RWPE2 (cell line): ENCODE data around the gene MBOAT2.
A peak's percentile ranks its signal among the peaks of the same experiment; 100 is the strongest.

Experiments used
- ATAC-seq: fragments of 200-7000 bp; cut with Tn5 transposase; 3 replicates; pipeline ENCODE4 v1.9.1; 2021; ENCODE audit warnings: low read depth
- DNase-seq: peaks from one replicate; pipeline ENCODE4 v3.0.0-alpha.2; 2020; ENCODE audit warnings: low spot score
- H3K27ac ChIP-seq: fragments of 450-650 bp; 2 replicates; pipeline ENCODE4 v1.5.1; 2017; ENCODE audit warnings: mild to moderate bottlenecking; ENCODE audit not compliant: poor library complexity, severe bottlenecking
- H3K27me3 ChIP-seq: fragments of 250-450 bp; sonication (Bioruptor Pico); 2 replicates; pipeline ENCODE4 v1.5.1; 2021; ENCODE audit warnings: mild to moderate bottlenecking, moderate library complexity; ENCODE audit not compliant: insufficient read depth, poor library complexity, severe bottlenecking
- H3K36me3 ChIP-seq: fragments of 250-450 bp; sonication (Bioruptor Pico); 2 replicates; pipeline ENCODE4 v1.5.1; 2020; ENCODE audit warnings: low read depth, mild to moderate bottlenecking, moderate library complexity
- H3K4me1 ChIP-seq: fragments of 250-450 bp; sonication (Bioruptor Pico); 2 replicates; pipeline ENCODE4 v1.5.1; 2021; ENCODE audit warnings: mild to moderate bottlenecking, moderate library complexity; ENCODE audit not compliant: insufficient read depth, poor library complexity, severe bottlenecking
- H3K4me3 ChIP-seq: fragments of 250-450 bp; sonication (Bioruptor Pico); 2 replicates; pipeline ENCODE4 v1.5.1; 2021; ENCODE audit warnings: mild to moderate bottlenecking, moderate library complexity; ENCODE audit not compliant: severe bottlenecking
- H3K9me3 ChIP-seq: fragments of 250-450 bp; sonication (Bioruptor Pico); 2 replicates; pipeline ENCODE4 v1.5.1; 2021; ENCODE audit warnings: mild to moderate bottlenecking, moderate library complexity; ENCODE audit not compliant: severe bottlenecking
- TF ChIP-seq, protein P1 (sequence below): fragments of 450-650 bp; IDR thresholded peaks from one replicate; pipeline ENCODE4 v1.5.1; 2017; ENCODE audit warnings: mild to moderate bottlenecking, moderate library complexity; ENCODE audit not compliant: poor library complexity, severe bottlenecking

The MBOAT2 gene

DNA sequence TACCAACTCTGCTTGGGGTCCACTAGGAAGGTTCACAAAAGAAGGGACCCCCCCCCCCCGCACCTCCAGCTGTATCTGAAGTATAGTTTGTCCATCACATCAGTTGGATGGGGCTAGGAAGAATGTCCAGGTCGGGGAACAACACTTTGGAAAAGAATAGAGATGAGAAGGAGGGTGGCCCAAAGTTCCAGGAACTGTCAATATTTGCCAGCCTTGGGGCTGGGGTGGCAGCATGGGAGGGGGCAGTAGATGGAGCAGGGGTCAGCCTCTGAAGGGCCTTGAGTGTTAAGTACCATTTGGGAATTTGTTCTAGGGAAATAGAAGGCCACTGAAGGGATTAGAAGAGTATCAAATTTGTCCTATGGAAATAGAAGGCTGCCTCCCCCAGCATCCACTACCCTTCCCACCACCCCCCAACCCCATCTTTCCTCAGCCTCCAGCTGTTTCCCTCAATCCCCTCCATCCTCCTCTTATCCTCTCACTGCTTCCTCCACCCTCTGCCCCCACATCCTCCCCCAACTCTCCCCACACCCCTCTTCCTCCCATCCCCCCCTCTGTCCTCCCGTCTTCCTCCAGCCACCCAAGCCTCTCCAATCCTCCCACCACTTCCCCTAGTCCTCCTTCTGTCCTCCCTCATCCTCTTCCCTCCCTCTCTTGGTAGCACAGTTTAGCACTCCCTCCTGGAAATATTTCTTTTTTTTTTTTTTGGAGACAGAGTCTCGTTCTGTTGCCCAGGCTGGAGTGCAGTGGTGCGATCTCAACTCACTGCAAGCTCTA, 164.1 kb downstream of the MBOAT2 start:
- Histone ChIP-seq H3K27ac (no peak overlapping the region), H3K27me3 (no peaks in the 10 kb centered on the region), H3K9me3 (no peaks in the 10 kb centered on the region), H3K36me3 (no peaks in the 10 kb centered on the region), H3K4me3 (no peak overlapping the region), H3K4me1 (no peaks in the 10 kb centered on the region)
- no peak for DNase-seq
- TF ChIP-seq, protein P1, sequence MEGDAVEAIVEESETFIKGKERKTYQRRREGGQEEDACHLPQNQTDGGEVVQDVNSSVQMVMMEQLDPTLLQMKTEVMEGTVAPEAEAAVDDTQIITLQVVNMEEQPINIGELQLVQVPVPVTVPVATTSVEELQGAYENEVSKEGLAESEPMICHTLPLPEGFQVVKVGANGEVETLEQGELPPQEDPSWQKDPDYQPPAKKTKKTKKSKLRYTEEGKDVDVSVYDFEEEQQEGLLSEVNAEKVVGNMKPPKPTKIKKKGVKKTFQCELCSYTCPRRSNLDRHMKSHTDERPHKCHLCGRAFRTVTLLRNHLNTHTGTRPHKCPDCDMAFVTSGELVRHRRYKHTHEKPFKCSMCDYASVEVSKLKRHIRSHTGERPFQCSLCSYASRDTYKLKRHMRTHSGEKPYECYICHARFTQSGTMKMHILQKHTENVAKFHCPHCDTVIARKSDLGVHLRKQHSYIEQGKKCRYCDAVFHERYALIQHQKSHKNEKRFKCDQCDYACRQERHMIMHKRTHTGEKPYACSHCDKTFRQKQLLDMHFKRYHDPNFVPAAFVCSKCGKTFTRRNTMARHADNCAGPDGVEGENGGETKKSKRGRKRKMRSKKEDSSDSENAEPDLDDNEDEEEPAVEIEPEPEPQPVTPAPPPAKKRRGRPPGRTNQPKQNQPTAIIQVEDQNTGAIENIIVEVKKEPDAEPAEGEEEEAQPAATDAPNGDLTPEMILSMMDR: no peak
- no peak for ATAC-seq

DNA sequence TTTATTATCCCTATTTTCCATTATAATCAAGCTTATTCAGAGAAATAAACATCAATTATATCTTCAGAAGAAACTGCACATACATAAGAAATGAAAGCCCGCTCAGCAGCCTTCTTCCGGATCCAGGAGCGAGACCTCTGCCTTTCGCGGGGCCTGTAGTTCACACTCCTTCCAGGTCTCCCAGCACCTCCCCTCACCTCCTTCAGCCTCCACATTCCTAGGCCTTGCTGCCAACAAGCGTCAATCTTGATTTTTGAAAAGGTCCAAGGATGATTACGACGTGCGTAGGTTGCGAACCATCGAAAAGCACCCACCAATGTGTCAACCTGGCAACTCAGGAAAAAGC, 165.7 kb downstream of the MBOAT2 start:
- no peaks in the 10 kb centered on the region for H3K9me3 ChIP-seq
- DNase-seq (no peak), ATAC-seq (peak; percentile 19; the same call in 2 of the 3 replicates)
- TF ChIP-seq, protein P1: no peak
- no peaks in the 10 kb centered on the region for H3K27me3 ChIP-seq
- H3K27ac ChIP-seq: no peak overlapping the region
- peak overlapping the region; percentile 94 for H3K4me3 ChIP-seq
- no peaks in the 10 kb centered on the region for H3K36me3 ChIP-seq
- H3K4me1 ChIP-seq: no peaks in the 10 kb centered on the region

DNA sequence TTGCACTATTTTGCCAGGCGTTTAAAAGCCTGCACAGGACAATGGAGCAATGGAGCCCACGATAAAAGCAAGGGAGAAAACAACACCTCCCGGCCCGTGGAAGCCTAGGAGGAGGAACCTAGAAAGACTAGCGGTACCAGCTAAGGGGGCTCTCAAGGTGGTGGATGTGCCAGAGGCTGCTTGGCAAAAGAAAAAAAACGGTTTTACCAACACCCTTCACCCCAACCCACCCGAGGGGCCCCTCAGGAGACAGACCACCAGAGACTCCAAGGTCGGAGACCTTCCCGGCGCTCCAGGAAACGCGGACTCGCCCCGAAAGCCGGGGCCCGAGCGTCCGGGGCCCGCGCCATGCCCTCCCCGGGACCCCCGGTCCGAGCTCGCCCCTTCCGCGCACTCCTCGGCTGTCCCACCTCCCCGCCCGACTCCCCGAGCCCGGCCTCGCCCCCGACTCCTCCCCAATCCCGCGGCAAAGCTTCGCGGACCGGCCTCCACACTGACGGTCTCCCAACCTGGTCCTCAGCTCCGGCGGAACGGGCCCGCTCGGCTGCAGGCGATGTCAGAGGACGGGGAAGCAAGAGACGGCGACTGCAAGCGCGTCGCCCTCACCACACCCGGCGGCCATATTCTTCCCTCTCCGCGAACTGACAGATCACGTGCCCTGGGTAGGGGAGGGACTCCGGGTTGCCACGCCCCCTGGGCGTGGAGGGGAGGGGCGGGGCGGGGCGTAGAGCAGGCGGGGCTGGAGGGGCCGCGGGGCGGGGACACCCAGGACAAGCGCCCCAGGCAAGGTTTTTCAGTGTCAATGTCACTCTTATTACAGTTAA, 166.3 kb downstream of the MBOAT2 start, which contains the start of gene KIDINS220:
Gene KIDINS220 (minus strand): TSS at position 643 of the 824 bp plus-strand sequence. CDS start 10,520 bp downstream, outside the sequence.
- TF ChIP-seq, protein P1: no peak
- DNase-seq: peak; percentile 71
- no peaks in the 10 kb centered on the region for H3K9me3 ChIP-seq
- ATAC-seq: peak; percentile 83
- peak within 1 kb of the TSS; percentile 94 for H3K4me3 ChIP-seq
- no peak within 1 kb of the TSS for H3K27ac ChIP-seq
- H3K4me1 ChIP-seq: no peaks in the 10 kb centered on the region
- no peaks in the 10 kb centered on the region for H3K27me3 ChIP-seq
- H3K36me3 ChIP-seq: no peaks in the 10 kb centered on the region

GRCh38 chr2:8835279-8835678, 168.2 kb downstream of the MBOAT2 start:
- Histone ChIP-seq H3K27me3 (no peaks in the 10 kb centered on the region), H3K36me3 (no peaks in the 10 kb centered on the region), H3K9me3 (no peaks in the 10 kb centered on the region), H3K4me3 (no peak overlapping the region), H3K4me1 (no peaks in the 10 kb centered on the region), H3K27ac (no peak overlapping the region)
- no peak for DNase-seq
- no peak for ATAC-seq
- TF ChIP-seq, protein P1: no peak
